Measurements from ENCODE around the gene CD200R1L. TPM values are rescaled to one million over a fixed set of nuclear protein-coding genes. Genes with fewer than 3 reads are reported as not detected.

Gene CD200R1L
- total and polyA plus RNA-seq, 2 of the 4 experiments (the other 2 are of a cell fraction), result not detected

DNA sequence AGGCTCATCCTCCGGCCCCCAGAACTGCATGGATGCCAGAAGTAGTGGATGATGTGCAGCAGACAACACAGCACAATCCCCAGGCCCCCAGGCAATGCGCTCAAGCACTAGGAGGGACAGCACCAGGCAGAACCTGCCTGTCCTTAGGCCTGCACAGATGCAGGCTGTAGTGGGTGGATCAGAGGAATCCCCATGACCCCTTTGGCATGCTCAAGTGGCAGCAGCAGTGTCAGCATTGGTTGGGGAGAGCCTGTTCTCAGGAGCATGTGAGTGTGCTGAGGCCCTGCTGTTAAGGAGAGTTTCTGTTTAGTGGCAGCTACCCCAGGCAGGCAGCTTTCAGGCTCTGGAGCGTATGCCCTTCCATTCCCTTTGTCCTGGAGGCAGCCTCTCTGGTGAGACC, 25.1 kb upstream of the CD200R1L start:
- Histone ChIP-seq H3K4me3 (ENCODE audit: insufficient read depth, low read depth, low read length) (no peak overlapping the region), H3K27ac (ENCODE audit: insufficient read depth, low read length) (no peak overlapping the region), H2BK120ac (ENCODE audit: low read depth, low read length) (no peak overlapping the region), H3K56ac (ENCODE audit: extremely low read depth, insufficient read depth, low read length) (no peak overlapping the region), H3K4ac (ENCODE audit: low read depth, low read length) (no peak overlapping the region), H3K4me1 (ENCODE audit: control insufficient read depth, insufficient read depth, low read length) (no peaks in the 10 kb centered on the region), H3K9me3 (ENCODE audit: control insufficient read depth, insufficient read depth, low read length) (peaks cover 5% of the 10 kb centered on the region), H3K9ac (ENCODE audit: low read depth, low read length) (no peak overlapping the region), H4K8ac (ENCODE audit: low read depth in 2 of 2, low read length in 2 of 2) (no peak overlapping the region), H2AFZ (replicated peaks; ENCODE audit: low read length, poor library complexity) (no peak overlapping the region), H3K79me1 (ENCODE audit: low read depth in 1 of 2, low read length in 2 of 2) (no peaks in the 10 kb centered on the region), H3K18ac (ENCODE audit: low read depth, low read length) (no peak overlapping the region), H4K91ac (ENCODE audit: insufficient read depth, low read depth, low read length) (no peak overlapping the region), H2AK9ac (replicated peaks; ENCODE audit: low read depth, low read length, poor library complexity) (no peak overlapping the region), H3K27me3 (ENCODE audit: control insufficient read depth, insufficient read depth, low read length) (no peaks in the 10 kb centered on the region; the same call in 1 of the 2 replicates), H4K20me1 (ENCODE audit: insufficient read depth, low read length) (no peaks in the 10 kb centered on the region), H2BK15ac (ENCODE audit: low read depth, low read length) (no peak overlapping the region), H2BK20ac (ENCODE audit: low read depth, low read length) (no peak overlapping the region), H3K23ac (ENCODE audit: low read depth, low read length) (no peak overlapping the region), H2AK5ac (ENCODE audit: low read depth, low read length) (no peak overlapping the region), H4K5ac (ENCODE audit: low read depth, low read length) (no peak overlapping the region), H3K14ac (replicated peaks; ENCODE audit: low read depth, low read length) (no peak overlapping the region), H2BK5ac (ENCODE audit: low read depth, low read length, poor library complexity, severe bottlenecking) (no peak overlapping the region), H3K36me3 (ENCODE audit: control insufficient read depth, insufficient read depth, low read length) (no peaks in the 10 kb centered on the region), H3K4me2 (ENCODE audit: low read depth, low read length) (no peak overlapping the region), H3K9me1 (ENCODE audit: insufficient read depth, low read length) (no peaks in the 10 kb centered on the region)
- DNase-seq (no peak), ATAC-seq (ENCODE audit: low read depth) (no peak)
- in situ Hi-C loops (cut with MboI; ENCODE audit: low sequenced_read_pairs) (no loop called here), intact Hi-C loops (cut with micrococcal nuclease) (no loop called here), dilution Hi-C loops (cut with HindIII; ENCODE audit: low sequenced_read_pairs, unreplicated experiment) (no loop called here)
- CTCF ChIA-PET, result no interaction called here
- TF ChIP-seq FOS (IDR thresholded peaks at IDR 0.05; ENCODE audit: low read depth, low read length), result no peak
- no peak for TF ChIP-seq SMC3 (IDR thresholded peaks at IDR 0.05; ENCODE audit: low read depth, low read length)
- no peak for TF ChIP-seq CHD1 (IDR thresholded peaks at IDR 0.05; ENCODE audit: low read depth, low read length)
- TF ChIP-seq BHLHE40 (IDR thresholded peaks at IDR 0.05; ENCODE audit: low read depth, low read length), result no peak
- no peak for TF ChIP-seq RFX5 (IDR thresholded peaks at IDR 0.05; ENCODE audit: low read depth, low read length)
- TF ChIP-seq MAZ (IDR thresholded peaks at IDR 0.05; ENCODE audit: borderline replicate concordance, low read depth, low read length), result no peak
- TF ChIP-seq NFE2L2 (IDR thresholded peaks at IDR 0.05; ENCODE audit: low read depth, low read length), result no peak
- no peak for TF ChIP-seq MXI1 (IDR thresholded peaks at IDR 0.05; ENCODE audit: borderline replicate concordance, low read depth, low read length)
- TF ChIP-seq MAFK (IDR thresholded peaks at IDR 0.05; ENCODE audit: low read depth, low read length), result no peak
- TF ChIP-seq USF2 (IDR thresholded peaks at IDR 0.05; ENCODE audit: low read depth, low read length), result no peak
- no peak for TF ChIP-seq RAD21 (IDR thresholded peaks at IDR 0.05; ENCODE audit: low read length)
- no peak for TF ChIP-seq CEBPB (IDR thresholded peaks at IDR 0.05; ENCODE audit: low read depth, low read length)
- TF ChIP-seq RCOR1 (IDR thresholded peaks at IDR 0.05; ENCODE audit: insufficient replicate concordance, low read length), result no peak
- TF ChIP-seq ELK1 (IDR thresholded peaks at IDR 0.05; ENCODE audit: borderline replicate concordance, low read depth, low read length), result no peak
- no TSS peak for BruUV-seq (replicated peaks)
- no CpG with 5 or more reads among the region's 3 CpGs for WGBS, 2 experiments (ENCODE audit: extremely low coverage in 2 of 2, insufficient read length in 1 of 2)
- POLR2A ChIA-PET (ENCODE audit: unreplicated experiment), result no interaction called here
